GM19193 (cell line): ENCODE results near the gene SEPSECS.

Source experiments
- POLR2A ChIP-seq: IDR thresholded peaks from 4 replicates; pipeline ENCODE4 v1.6.1; 2011; ENCODE audit not compliant: insufficient read depth, insufficient read length; ENCODE audit errors: extremely low read depth

SEPSECS gene

GRCh38 chr4:25165916-25166315 is 5.7 kb upstream of the SEPSECS start:
- no peak for TF ChIP-seq POLR2A

DNA sequence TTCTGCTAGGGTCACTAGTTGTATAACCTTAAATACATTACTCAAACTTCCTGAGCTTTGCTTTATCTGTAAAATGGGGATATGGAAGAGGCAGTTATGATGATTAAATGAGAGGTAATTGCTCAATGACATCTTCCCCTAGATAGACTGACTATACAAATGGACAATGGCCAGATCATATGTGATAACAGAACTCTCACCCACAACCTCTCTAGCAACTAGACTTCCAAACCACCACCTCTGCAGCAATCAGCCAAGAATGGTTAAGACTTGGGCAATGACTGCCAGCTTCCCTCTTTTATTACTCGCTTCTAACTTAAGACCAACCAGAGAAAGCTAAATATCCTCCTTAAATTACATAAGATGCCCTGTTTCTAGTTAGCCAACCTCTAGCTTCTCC is 2.9 kb upstream of the SEPSECS start:
- no peak for TF ChIP-seq POLR2A

DNA sequence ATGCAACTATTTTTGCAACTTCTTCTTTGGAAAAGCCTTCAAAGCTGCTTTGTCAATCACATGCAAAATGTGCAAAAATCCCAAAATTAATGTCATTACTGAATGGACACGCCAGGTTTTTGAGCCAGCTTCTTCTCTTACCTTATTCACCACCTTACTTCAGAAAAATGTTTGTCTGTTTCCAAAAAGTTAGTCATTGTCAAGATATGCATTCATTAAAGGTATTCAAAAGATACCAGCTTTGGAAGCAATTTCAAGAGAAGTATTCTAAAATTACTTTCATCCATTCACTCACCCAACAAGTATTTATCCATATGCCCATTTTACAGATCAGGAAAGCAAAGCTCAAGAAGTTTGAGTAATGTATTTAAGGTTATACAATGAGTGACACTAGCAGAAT is 2.3 kb upstream of the SEPSECS start:
- no peak for TF ChIP-seq POLR2A

DNA sequence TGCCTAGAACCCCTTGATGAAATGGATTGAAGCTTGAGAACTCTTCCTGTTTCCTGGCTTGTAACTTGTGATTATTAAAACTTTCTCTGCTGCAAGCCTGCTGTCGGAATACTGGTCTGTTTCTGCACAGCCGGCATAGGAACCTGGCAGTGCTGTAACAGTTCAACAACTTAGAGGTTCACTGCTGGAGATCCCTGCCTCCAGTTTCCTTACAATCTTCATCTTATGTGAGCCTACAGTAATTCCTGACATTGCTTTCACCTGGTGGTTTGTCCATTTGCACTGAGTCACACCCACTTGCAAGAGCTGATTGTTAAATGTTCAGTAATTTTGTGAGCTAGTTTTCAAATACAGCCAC is 1.3 kb upstream of the SEPSECS start:
- TF ChIP-seq POLR2A, result no peak

GRCh38 chr4:25160714-25161592 is 704 bp upstream of the SEPSECS start:
- no peak for TF ChIP-seq POLR2A

- TF ChIP-seq POLR2A, result no peak
Observed at GRCh38 chr4:25158817-25159216, 1.4 kb downstream of the SEPSECS start.

DNA sequence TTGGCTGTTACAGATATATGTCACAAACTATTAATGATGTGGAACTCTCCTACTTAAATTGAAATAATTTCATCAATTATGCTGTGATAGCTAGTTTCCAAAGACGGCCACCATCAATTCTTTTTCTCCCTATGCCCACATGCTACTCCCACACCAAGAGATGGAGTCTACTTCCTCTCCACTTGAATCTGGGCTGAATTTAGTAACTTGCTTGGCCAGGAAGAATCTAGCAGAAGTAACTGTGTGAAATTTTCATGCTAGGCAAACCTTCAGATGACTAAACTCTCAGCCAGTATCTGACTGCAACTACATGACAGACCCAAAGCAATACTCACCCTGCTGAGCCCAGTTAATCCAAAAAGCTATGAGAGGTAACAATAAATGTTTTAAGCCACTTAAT is 3.2 kb downstream of the SEPSECS start:
- no peak for TF ChIP-seq POLR2A

- TF ChIP-seq POLR2A, result no peak
Observed at GRCh38 chr4:25155947-25156346, 4.3 kb downstream of the SEPSECS start.

- no peak for TF ChIP-seq POLR2A
Observed at GRCh38 chr4:25154594-25155265, 5.5 kb downstream of the SEPSECS start.

- no peak for TF ChIP-seq POLR2A
Observed at GRCh38 chr4:25146076-25146475, 14.2 kb downstream of the SEPSECS start.

DNA sequence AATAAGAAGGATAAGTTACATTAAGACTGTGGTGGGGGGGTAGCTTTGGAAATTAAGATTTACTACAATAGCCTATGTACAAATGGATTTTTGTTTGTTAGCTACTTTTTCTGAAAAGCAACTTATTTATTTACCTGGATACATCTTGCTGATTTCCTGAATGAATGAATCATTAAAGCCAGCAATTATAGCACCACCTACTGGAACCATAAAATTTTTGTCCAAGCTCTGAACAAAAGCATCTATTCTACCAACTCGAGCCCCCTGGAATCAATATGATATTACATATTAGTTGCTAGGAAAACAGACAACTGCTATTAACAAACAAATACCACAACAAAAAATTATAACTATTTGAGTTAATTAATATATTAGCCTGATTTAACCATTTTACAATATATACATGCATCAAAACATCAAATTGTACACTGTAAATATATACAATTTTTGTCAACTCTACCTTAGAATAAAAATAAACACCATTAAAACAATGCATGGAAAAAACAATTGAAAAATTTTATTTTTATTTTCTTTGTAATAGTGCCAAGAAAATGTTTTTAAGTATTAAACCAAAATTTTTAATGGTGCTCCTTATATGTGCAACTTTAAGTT is 15.3 kb downstream of the SEPSECS start:
- no peak for TF ChIP-seq POLR2A

GRCh38 chr4:25142468-25142867 is 17.8 kb downstream of the SEPSECS start:
- no peak for TF ChIP-seq POLR2A

DNA sequence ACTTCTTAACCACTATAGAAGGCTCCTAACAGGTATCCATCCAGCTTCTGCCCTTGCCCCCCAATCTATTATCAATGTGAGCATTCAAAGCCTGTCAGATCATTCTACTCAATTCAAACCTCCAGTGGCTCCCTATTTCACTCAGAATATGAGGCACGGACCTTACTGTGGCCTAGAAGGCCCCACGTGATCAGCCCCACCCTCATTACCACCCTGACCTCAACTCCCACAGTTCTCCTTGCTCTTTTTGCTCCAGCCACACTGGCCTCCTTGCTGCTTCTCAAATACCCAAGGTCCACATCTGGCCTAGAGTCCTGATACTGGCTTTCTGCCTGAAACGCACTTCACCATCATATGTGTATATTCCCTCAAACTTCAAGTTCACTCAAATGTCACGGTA is 18.7 kb downstream of the SEPSECS start:
- no peak for TF ChIP-seq POLR2A

DNA sequence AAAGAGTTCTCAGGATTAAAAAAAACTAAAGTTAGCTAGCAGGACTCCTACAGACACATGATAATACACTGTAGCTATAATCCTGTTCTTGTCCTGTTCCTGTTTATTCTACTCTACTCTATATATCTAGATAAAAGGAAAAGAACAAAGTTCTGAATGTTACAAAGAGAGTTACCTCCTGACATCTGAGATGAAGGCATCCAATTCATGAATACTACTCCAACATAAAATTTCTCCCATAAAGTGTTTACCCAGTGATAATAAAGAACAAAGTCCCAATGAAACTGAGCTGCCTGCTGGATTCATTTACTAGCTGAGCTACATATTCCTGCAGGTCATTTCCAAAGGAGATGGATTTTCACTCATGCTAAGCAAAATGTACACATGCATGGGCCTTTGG is 27.1 kb downstream of the SEPSECS start:
- TF ChIP-seq POLR2A, result no peak

DNA sequence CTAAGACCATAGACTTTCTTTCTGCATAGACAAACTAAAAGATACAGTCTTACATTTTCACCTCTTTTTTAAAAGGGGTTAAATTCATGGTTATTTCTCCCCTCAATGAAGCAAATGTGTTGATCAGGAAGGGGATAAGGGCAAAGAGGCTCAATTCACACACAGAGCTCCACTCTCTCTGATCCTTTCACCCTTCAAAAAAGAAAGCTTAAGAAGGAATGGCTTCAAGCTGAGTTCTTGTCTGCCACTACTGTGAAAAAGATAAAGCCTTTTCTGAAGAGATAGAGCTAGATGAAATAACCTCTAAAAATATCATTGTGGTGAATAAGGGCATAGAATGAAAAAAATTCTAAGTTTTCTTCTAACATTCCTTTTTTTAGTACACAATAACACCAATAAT is 28.3 kb downstream of the SEPSECS start:
- TF ChIP-seq POLR2A, result no peak

- TF ChIP-seq POLR2A, result no peak
Observed at GRCh38 chr4:25131381-25131780, 28.9 kb downstream of the SEPSECS start.
